Calu3 (cell line): Measurements from ENCODE around the gene SCN1A. TPM values are rescaled to one million over a fixed set of nuclear protein-coding genes. Genes with fewer than 3 reads are reported as not detected.
A peak's percentile ranks its signal among the peaks of the same experiment; 100 is the strongest.

ENCODE experiments used
- BruUV-seq: library from RNA; stranded (reverse); fragments of 400-500 nt; replicated peaks from 2 replicates; lab custom pipeline; 2021; lab: Mats Ljungman, UMichigan
- CTCF ChIA-PET: fragments of 300-600 bp; sonication (Branson Sonifier 250); formaldehyde crosslinking; loops from one replicate; lab custom pipeline; 2022; ENCODE audit warnings: antibody characterized with exemption; lab: Charles Lee
- DNase-seq: peaks from one replicate; pipeline ENCODE4 v3.0.0; 2022
- H3K27ac Mint-ChIP-seq: one replicate; pipeline ENCODE4 v1.8.0; 2022; ENCODE audit warnings: mixed read lengths; ENCODE audit not compliant: unreplicated experiment
- H3K27me3 Mint-ChIP-seq: one replicate; pipeline ENCODE4 v1.8.0; 2022; ENCODE audit warnings: mixed read lengths; ENCODE audit not compliant: unreplicated experiment
- H3K36me3 Mint-ChIP-seq: one replicate; pipeline ENCODE4 v1.8.0; 2022; ENCODE audit warnings: mild to moderate bottlenecking, moderate library complexity, mixed read lengths; ENCODE audit not compliant: insufficient read depth, unreplicated experiment
- H3K4me1 Mint-ChIP-seq: one replicate; pipeline ENCODE4 v1.8.0; 2022; ENCODE audit warnings: mild to moderate bottlenecking, low read depth, mixed read lengths; ENCODE audit not compliant: unreplicated experiment
- H3K4me3 Mint-ChIP-seq: one replicate; pipeline ENCODE4 v1.8.0; 2022; ENCODE audit warnings: mild to moderate bottlenecking, low read depth, moderate library complexity, mixed read lengths; ENCODE audit not compliant: unreplicated experiment
- H3K9me3 Mint-ChIP-seq: one replicate; pipeline ENCODE4 v1.8.0; 2022; ENCODE audit warnings: low read depth, mixed read lengths; ENCODE audit not compliant: unreplicated experiment
- intact Hi-C: fragments of 100-400 bp; cut with micrococcal nuclease; formaldehyde crosslinking; loops from one replicate; pipeline ENCODE4 v1.10.0; 2022; ENCODE audit not compliant: unreplicated experiment
- total RNA-seq: library from RNA; stranded (reverse); gene quantifications from 2 replicates; pipeline ENCODE4 v1.2.3, GENCODE V29; 2022
- TF ChIP-seq, protein P1 (sequence below): fragments of 200-600 bp; IDR thresholded peaks from one replicate; pipeline ENCODE4 v1.8.0; 2022; ENCODE audit warnings: antibody characterized with exemption; ENCODE audit not compliant: unreplicated experiment

Gene SCN1A
- total RNA-seq, 1 experiment from 2014 or later, result not detected

DNA sequence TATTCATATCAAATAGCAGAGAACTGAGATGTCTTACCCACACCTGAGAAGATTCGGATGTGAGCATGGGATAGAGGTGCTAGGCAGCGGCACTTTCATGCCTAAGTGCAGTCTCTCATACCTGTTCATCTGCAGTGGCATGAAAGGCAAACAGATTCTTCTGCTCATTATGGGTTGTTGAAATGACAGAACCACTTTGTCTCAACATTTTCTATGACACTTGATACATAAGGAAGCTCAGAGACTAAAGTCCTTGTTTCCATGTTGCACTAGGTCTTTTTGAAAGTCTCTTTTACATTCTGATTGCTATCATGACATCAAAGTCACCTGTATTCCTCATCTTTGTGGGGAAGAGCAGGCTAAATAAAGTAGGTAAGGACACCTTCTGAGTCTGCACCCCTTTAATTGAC lies 8.0 kb upstream of the SCN1A start:
- no peaks in the 10 kb centered on the region for H3K36me3 Mint-ChIP-seq
- no peaks in the 10 kb centered on the region for H3K27me3 Mint-ChIP-seq
- TF ChIP-seq, protein P1, sequence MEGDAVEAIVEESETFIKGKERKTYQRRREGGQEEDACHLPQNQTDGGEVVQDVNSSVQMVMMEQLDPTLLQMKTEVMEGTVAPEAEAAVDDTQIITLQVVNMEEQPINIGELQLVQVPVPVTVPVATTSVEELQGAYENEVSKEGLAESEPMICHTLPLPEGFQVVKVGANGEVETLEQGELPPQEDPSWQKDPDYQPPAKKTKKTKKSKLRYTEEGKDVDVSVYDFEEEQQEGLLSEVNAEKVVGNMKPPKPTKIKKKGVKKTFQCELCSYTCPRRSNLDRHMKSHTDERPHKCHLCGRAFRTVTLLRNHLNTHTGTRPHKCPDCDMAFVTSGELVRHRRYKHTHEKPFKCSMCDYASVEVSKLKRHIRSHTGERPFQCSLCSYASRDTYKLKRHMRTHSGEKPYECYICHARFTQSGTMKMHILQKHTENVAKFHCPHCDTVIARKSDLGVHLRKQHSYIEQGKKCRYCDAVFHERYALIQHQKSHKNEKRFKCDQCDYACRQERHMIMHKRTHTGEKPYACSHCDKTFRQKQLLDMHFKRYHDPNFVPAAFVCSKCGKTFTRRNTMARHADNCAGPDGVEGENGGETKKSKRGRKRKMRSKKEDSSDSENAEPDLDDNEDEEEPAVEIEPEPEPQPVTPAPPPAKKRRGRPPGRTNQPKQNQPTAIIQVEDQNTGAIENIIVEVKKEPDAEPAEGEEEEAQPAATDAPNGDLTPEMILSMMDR, result no peak
- BruUV-seq, result no TSS peak
- no peak for DNase-seq
- H3K4me3 Mint-ChIP-seq, result no peak overlapping the region
- H3K9me3 Mint-ChIP-seq, result no peaks in the 10 kb centered on the region
- CTCF ChIA-PET, result no interaction called here
- intact Hi-C loops, result no loop called here
- no peak overlapping the region for H3K27ac Mint-ChIP-seq
- peaks cover 25% of the 10 kb centered on the region for H3K4me1 Mint-ChIP-seq

DNA sequence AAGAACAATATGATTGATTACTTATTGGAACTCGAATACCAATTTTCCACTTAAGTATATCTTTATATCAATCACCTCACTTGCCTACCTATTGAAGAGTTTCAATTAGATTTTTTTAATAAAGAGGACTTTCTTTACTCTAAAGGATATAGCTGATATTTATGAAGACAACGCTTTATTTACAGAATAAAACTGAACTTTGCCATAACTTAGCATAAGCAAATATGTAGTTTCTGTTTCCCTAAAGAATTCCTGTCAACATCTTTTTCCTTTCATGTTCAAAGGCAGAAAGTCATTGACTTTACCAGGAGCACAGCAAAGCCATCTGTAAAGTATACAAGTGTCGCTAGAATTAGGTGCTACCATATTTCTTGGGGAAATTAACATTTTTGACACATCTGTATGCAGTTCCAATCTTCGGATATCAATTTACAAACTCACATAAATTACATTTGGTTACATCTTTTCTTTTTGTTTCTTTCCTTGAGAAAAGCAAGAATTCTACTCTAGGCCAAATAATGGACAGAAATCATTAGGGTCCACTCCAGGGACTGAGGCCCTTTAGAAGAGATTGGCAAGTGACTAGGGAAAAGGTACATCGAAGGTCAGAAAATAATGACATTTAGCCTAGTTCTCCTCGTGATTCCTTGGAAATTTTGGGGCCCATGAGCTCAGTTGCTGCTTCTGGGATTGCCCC lies 7.5 kb upstream of the SCN1A start:
- no peaks in the 10 kb centered on the region for H3K9me3 Mint-ChIP-seq

DNA sequence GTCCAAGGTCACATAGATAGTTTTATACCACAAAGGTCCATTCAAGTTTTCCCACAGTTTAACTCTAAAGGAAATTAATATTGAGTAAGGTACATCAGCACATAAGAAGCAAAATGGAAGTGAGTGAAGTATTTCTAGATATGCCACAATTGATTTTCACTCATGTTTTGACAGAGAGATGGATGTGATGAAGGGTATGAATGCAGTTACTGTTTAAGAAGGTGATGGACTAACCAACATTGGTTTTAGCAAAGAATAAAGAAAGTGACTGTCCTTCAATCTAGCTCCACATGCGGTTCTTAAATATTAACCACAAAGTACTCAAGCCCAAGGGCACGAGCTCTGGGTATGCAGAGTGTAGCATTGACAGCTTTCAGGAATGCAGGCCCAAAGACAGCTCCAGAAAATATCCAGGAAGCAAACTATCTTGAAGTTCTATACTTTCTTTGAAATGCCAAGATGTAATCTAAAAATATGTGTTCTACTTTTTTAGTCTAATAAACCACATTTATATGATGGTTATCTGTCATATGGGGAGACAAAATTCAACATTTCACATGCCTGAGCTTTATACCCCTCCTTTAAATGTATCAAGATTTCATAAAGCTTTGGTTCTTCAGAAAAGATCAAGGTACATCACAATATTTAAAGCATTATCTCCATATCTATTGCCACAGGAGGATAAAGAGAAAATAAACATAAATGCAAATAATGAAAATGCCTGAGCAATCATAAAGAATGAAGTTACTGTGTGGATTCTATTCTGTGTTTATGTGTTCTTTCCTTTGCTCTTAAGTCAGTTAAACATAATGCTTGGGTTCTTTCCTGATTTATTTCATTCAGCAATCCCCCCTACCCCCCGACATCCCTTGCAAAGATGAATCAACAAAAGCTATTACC lies 6.7 kb upstream of the SCN1A start:
- CTCF ChIA-PET, result interaction anchor here (0.5 kb wide), 1 partner anchor 20 kb away, joined by 3 read pairs; no protein-coding TSS in a partner anchor
- no peaks in the 10 kb centered on the region for H3K27me3 Mint-ChIP-seq
- H3K36me3 Mint-ChIP-seq, result no peaks in the 10 kb centered on the region
- H3K4me1 Mint-ChIP-seq, result peaks cover 25% of the 10 kb centered on the region
- TF ChIP-seq, protein P1, result no peak
- no peaks in the 10 kb centered on the region for H3K9me3 Mint-ChIP-seq
- H3K27ac Mint-ChIP-seq, result peak overlapping the region; percentile 15
- H3K4me3 Mint-ChIP-seq, result no peak overlapping the region
- intact Hi-C loops, result no loop called here
- DNase-seq, result peak; percentile 50
- BruUV-seq, result no TSS peak

More for the DNA sequence above, 7.5 kb upstream of the SCN1A start:
- no peak overlapping the region for H3K4me3 Mint-ChIP-seq
- CTCF ChIA-PET, result interaction anchor here (0.5 kb wide), 1 partner anchor 19 kb away, joined by 3 read pairs; no protein-coding TSS in a partner anchor
- peaks cover 25% of the 10 kb centered on the region for H3K4me1 Mint-ChIP-seq
- TF ChIP-seq, protein P1, result no peak
- no peak for DNase-seq
- intact Hi-C loops, result no loop called here
- H3K36me3 Mint-ChIP-seq, result no peaks in the 10 kb centered on the region
- no peak overlapping the region for H3K27ac Mint-ChIP-seq
- BruUV-seq, result no TSS peak
- H3K27me3 Mint-ChIP-seq, result no peaks in the 10 kb centered on the region

DNA sequence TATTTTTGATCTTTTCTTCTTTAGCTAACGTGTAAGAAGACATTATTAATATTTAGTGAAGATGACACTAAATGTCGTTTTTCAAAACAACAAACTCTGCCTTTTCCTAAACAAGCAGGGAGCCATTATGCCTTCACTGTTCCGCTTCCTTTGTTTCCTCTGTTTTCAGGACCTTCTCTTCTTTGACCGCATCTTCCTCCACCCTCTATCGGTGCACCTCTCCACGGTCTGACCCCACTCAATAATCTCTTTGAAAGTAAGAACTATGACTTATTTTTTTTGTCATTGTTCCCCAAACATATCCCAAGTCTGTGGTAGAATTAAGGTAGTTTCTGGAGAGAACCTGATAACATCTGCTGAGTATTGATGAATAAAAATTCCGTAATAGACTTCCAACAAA lies 5.8 kb upstream of the SCN1A start:
- DNase-seq, result no peak
- peaks cover 25% of the 10 kb centered on the region for H3K4me1 Mint-ChIP-seq
- TF ChIP-seq, protein P1, result no peak

More for the DNA sequence above, 5.8 kb upstream of the SCN1A start:
- H3K36me3 Mint-ChIP-seq, result no peaks in the 10 kb centered on the region
- CTCF ChIA-PET, result no interaction called here
- no peaks in the 10 kb centered on the region for H3K9me3 Mint-ChIP-seq
- no peak overlapping the region for H3K4me3 Mint-ChIP-seq
- intact Hi-C loops, result no loop called here
- no TSS peak for BruUV-seq
- no peaks in the 10 kb centered on the region for H3K27me3 Mint-ChIP-seq
- no peak overlapping the region for H3K27ac Mint-ChIP-seq
